ENCODE results near the gene CIDEB. TPM values are rescaled to one million over a fixed set of nuclear protein-coding genes. Genes with fewer than 3 reads are reported as not detected.

Gene CIDEB
- total RNA-seq, 1 donor from 2014 or later: 16.4 TPM

- Histone ChIP-seq H3K36me3 (peaks cover 66% of the 10 kb centered on the region), H3K4me1 (peaks cover 22% of the 10 kb centered on the region), H3K4me3 (no peak overlapping the region), H3K27me3 (ENCODE audit: low read depth) (no peaks in the 10 kb centered on the region), H3K9me3 (no peaks in the 10 kb centered on the region), H3K27ac (no peak overlapping the region)
- ATAC-seq (no peak), DNase-seq (no peak)
- no peak for TF ChIP-seq CTCF (IDR thresholded peaks at IDR 0.05)
- intact Hi-C loops (cut with DNase I): no loop called here
Measured at GRCh38 chr14:24304019-24304387, 3.8 kb downstream of the CIDEB start.

- ATAC-seq (no peak), DNase-seq (no peak)
- peak overlapping the region; percentile 99 for H3K4me3 ChIP-seq
- peak overlapping the region; percentile 92 for H3K27ac ChIP-seq
- H3K27me3 ChIP-seq (ENCODE audit: low read depth): no peaks in the 10 kb centered on the region
- TF ChIP-seq CTCF (IDR thresholded peaks at IDR 0.05): no peak
- H3K4me1 ChIP-seq: peaks cover 31% of the 10 kb centered on the region
- H3K36me3 ChIP-seq: peaks cover 57% of the 10 kb centered on the region
- no peaks in the 10 kb centered on the region for H3K9me3 ChIP-seq
- intact Hi-C loops (cut with DNase I): no loop called here
Measured at GRCh38 chr14:24300326-24300980, 7.3 kb downstream of the CIDEB start.

- peaks cover 31% of the 10 kb centered on the region for H3K4me1 ChIP-seq
- ATAC-seq (peak; percentile 94 to 95), DNase-seq (peak; percentile 94)
- TF ChIP-seq CTCF (IDR thresholded peaks at IDR 0.05): no peak
- H3K36me3 ChIP-seq: peaks cover 57% of the 10 kb centered on the region
- peak within 1 kb of the TSS; percentile 99 for H3K4me3 ChIP-seq
- no peaks in the 10 kb centered on the region for H3K27me3 ChIP-seq (ENCODE audit: low read depth)
- intact Hi-C loops (cut with DNase I): loop anchor here (10.0 kb wide), 1 partner anchor 55 kb away; the partner anchor contains the start of gene TINF2
- no peaks in the 10 kb centered on the region for H3K9me3 ChIP-seq
- H3K27ac ChIP-seq: peak within 1 kb of the TSS; percentile 92
Measured at GRCh38 chr14:24299255-24300191, 8.3 kb downstream of the CIDEB start, which contains the start of the genes DHRS1 and NOP9. DHRS1 (minus strand) TSS chr14:24299780; CDS start chr14:24299106, 674 bp downstream. NOP9 (plus strand) TSS chr14:24299850; CDS start chr14:24299955, 105 bp downstream.

- no peak for DNase-seq
- ATAC-seq: peak; percentile 4 to 35
- Histone ChIP-seq H3K27ac (peak overlapping the region; percentile 92), H3K27me3 (ENCODE audit: low read depth) (no peaks in the 10 kb centered on the region), H3K36me3 (peaks cover 57% of the 10 kb centered on the region), H3K9me3 (no peaks in the 10 kb centered on the region), H3K4me1 (peaks cover 31% of the 10 kb centered on the region), H3K4me3 (peak overlapping the region; percentile 99)
- intact Hi-C loops (cut with DNase I): loop anchor here (10.0 kb wide), 1 partner anchor 54 kb away; the partner anchor contains the start of gene TINF2
- no peak for TF ChIP-seq CTCF (IDR thresholded peaks at IDR 0.05)
Measured at GRCh38 chr14:24298892-24299254, 8.9 kb downstream of the CIDEB start.

- no peak overlapping the region for H3K27ac ChIP-seq
- TF ChIP-seq CTCF (IDR thresholded peaks at IDR 0.05): peak; percentile 40
- no peak overlapping the region for H3K4me3 ChIP-seq
- H3K4me1 ChIP-seq: peaks cover 31% of the 10 kb centered on the region
- ATAC-seq (peak in 1 of 2 donors; percentile 48), DNase-seq (no peak)
- no peaks in the 10 kb centered on the region for H3K9me3 ChIP-seq
- intact Hi-C loops (cut with DNase I): loop anchor here (10.0 kb wide), 1 partner anchor 53 kb away; the partner anchor contains the start of gene TINF2
- no peaks in the 10 kb centered on the region for H3K27me3 ChIP-seq (ENCODE audit: low read depth)
- peaks cover 57% of the 10 kb centered on the region for H3K36me3 ChIP-seq
Measured at GRCh38 chr14:24297190-24297964, 10.4 kb downstream of the CIDEB start.
